SK-N-SH (cell line): ENCODE results near the gene PDE6D. TPM values are rescaled to one million over a fixed set of nuclear protein-coding genes. Genes with fewer than 3 reads are reported as not detected.

Experiments used
- CTCF ChIA-PET: fragments of 300-600, 350-600 bp; formaldehyde crosslinking; extraction: SDS; loops from one replicate; lab custom pipeline; 2021; lab: Yijun Ruan, JAX
- POLR2A ChIA-PET: fragments of 350-600 bp; sonication (Branson Sonifier 250); formaldehyde crosslinking; extraction: SDS; loops from one replicate; lab custom pipeline; 2020; ENCODE audit warnings: antibody characterized with exemption, inconsistent platforms; lab: Yijun Ruan, JAX
- DNase-seq: peaks from one replicate; pipeline ENCODE4 v3.0.0; 2012
- H2AFZ ChIP-seq: fragments of 200-600 bp; sonication (generic); 2 replicates; pipeline ENCODE4 v1.8.1; 2016; ENCODE audit warnings: antibody characterized with exemption, mild to moderate bottlenecking, low read depth
- H3F3A ChIP-seq: fragments of 200-600 bp; sonication (generic); replicated peaks from 2 replicates; pipeline ENCODE3; 2016; ENCODE audit warnings: antibody characterized with exemption, mild to moderate bottlenecking; ENCODE audit not compliant: insufficient read depth
- H3K27ac ChIP-seq, 2 experiments: fragments of 200-500 bp in 1 of 2; fragments of 200-600 bp in 1 of 2; sonication (Bioruptor generic) in 1 of 2; sonication (generic), shearing (Covaris generic) in 1 of 2; 2 replicates each; pipeline versions ENCODE4 v1.5.1 to v1.6.1; 2014 to 2016; ENCODE audit warnings: low read depth in 2 of 2, inconsistent platforms in 1 of 2, low read length in 1 of 2, mild to moderate bottlenecking in 1 of 2, mixed read lengths in 1 of 2
- H3K27me3 ChIP-seq: fragments of 200-600 bp; sonication (generic), shearing (Covaris generic); 2 replicates; pipeline ENCODE4 v1.6.1; 2016; ENCODE audit warnings: mixed run types; ENCODE audit not compliant: insufficient read depth
- H3K36me3 ChIP-seq, 2 experiments: fragments of 200-500 bp in 1 of 2; fragments of 200-600 bp in 1 of 2; sonication (Bioruptor generic) in 1 of 2; sonication (generic) in 1 of 2; replicated peaks in 1 of 2; 2 replicates each; pipeline versions ENCODE3 to v1.5.1; 2014 to 2016; ENCODE audit warnings: low read length in 1 of 2, mild to moderate bottlenecking in 1 of 2; ENCODE audit not compliant: insufficient read depth in 2 of 2, control insufficient read depth in 1 of 2
- H3K4me1 ChIP-seq, 2 experiments: fragments of 200-500 bp in 1 of 2; fragments of 200-600 bp in 1 of 2; sonication (Bioruptor generic) in 1 of 2; sonication (generic), shearing (Covaris generic) in 1 of 2; 2 replicates each; pipeline versions ENCODE4 v1.5.1 to v1.6.1; 2014 to 2016; ENCODE audit warnings: low read depth in 1 of 2, low read length in 1 of 2, mixed run types in 1 of 2; ENCODE audit not compliant: insufficient read depth in 2 of 2, control insufficient read depth in 1 of 2
- H3K4me2 ChIP-seq: fragments of 200-600 bp; sonication (generic), shearing (Covaris generic); 2 replicates; pipeline ENCODE4 v1.6.1; 2017; ENCODE audit warnings: mixed run types
- H3K4me3 ChIP-seq, 2 experiments: fragments of 200-500 bp in 1 of 2; fragments of 200-600 bp in 1 of 2; sonication (Bioruptor generic) in 1 of 2; sonication (generic), shearing (Covaris generic) in 1 of 2; 2 replicates each; pipeline versions ENCODE4 v1.5.1 to v1.8.1; 2014 to 2016; ENCODE audit warnings: low read depth in 2 of 2, inconsistent platforms in 1 of 2, low read length in 1 of 2, mild to moderate bottlenecking in 1 of 2, mixed read lengths in 1 of 2, moderate library complexity in 1 of 2
- H3K79me2 ChIP-seq: fragments of 200-600 bp; sonication (generic); 2 replicates; pipeline ENCODE4 v1.8.1; 2017; ENCODE audit warnings: mild to moderate bottlenecking; ENCODE audit not compliant: insufficient read depth
- H3K9ac ChIP-seq: fragments of 200-600 bp; sonication (generic); 2 replicates; pipeline ENCODE4 v1.6.1; 2017; ENCODE audit warnings: mixed run types
- H3K9me2 ChIP-seq: fragments of 200-600 bp; sonication (generic); 2 replicates; pipeline ENCODE4 v1.6.1; 2017; ENCODE audit warnings: mixed run types
- H3K9me3 ChIP-seq: fragments of 200-600 bp; sonication (generic); 2 replicates; pipeline ENCODE4 v1.6.1; 2017; ENCODE audit warnings: mixed run types, mild to moderate bottlenecking, moderate library complexity
- H4K20me1 ChIP-seq: fragments of 200-600 bp; sonication (generic); 2 replicates; pipeline ENCODE4 v1.6.1; 2017; ENCODE audit warnings: mild to moderate bottlenecking, mixed run types; ENCODE audit not compliant: insufficient read depth
- EZH2phosphoT487 ChIP-seq: fragments of 200-600 bp; sonication (generic); IDR thresholded peaks from 2 replicates; pipeline ENCODE4 v1.6.1; 2017; ENCODE audit warnings: low read depth, mixed run types, mild to moderate bottlenecking, antibody characterized with exemption, moderate library complexity, borderline replicate concordance
- FOXM1 ChIP-seq: IDR thresholded peaks from 2 replicates; pipeline ENCODE4 v1.4.0; 2012; ENCODE audit warnings: low read depth, mild to moderate bottlenecking
- GABPA ChIP-seq: IDR thresholded peaks from 2 replicates; pipeline ENCODE4 v1.4.0; 2012; ENCODE audit warnings: low read depth, mild to moderate bottlenecking
- GATA2 ChIP-seq: sonication (generic); formaldehyde crosslinking; IDR thresholded peaks from 2 replicates; pipeline ENCODE4 v1.5.0; 2020; ENCODE audit warnings: mild to moderate bottlenecking, missing genetic modification reagents
- IRF3 ChIP-seq: fragments of 150-350 bp; IDR thresholded peaks from 2 replicates; pipeline ENCODE4 v1.6.1; 2016; ENCODE audit warnings: mild to moderate bottlenecking, low read depth, low read length
- MXI1 ChIP-seq: IDR thresholded peaks from 2 replicates; pipeline ENCODE4 v1.6.1; 2012; ENCODE audit warnings: mild to moderate bottlenecking, low read depth, low read length, improper control_type of control experiment
- NFIC ChIP-seq: IDR thresholded peaks from 2 replicates; pipeline ENCODE4 v1.4.0; 2012; ENCODE audit warnings: borderline replicate concordance
- PBX3 ChIP-seq: IDR thresholded peaks from 2 replicates; pipeline ENCODE4; 2012
- POLR2AphosphoS5 ChIP-seq: IDR thresholded peaks from 2 replicates; pipeline ENCODE4 v1.6.1; 2012; ENCODE audit warnings: low read depth, low read length
- RAD21 ChIP-seq: IDR thresholded peaks from 2 replicates; pipeline ENCODE4 v1.6.1; 2012; ENCODE audit warnings: mild to moderate bottlenecking, low read length
- RCOR1 ChIP-seq: fragments of 150-350 bp; IDR thresholded peaks from 2 replicates; pipeline ENCODE4 v1.6.1; 2017; ENCODE audit warnings: antibody characterized with exemption, low read length
- REST ChIP-seq: IDR thresholded peaks from 2 replicates; pipeline ENCODE4 v1.6.1; 2012; ENCODE audit warnings: mild to moderate bottlenecking, low read depth, low read length, moderate library complexity
- RFX5 ChIP-seq: IDR thresholded peaks from 2 replicates; pipeline ENCODE4 v1.6.1; 2012; ENCODE audit warnings: mild to moderate bottlenecking, improper control_type of control experiment, low read length
- RXRA ChIP-seq: IDR thresholded peaks from 2 replicates; pipeline ENCODE4 v1.4.0; 2012; ENCODE audit warnings: low read depth, mild to moderate bottlenecking, borderline replicate concordance
- SIN3A ChIP-seq: IDR thresholded peaks from 2 replicates; pipeline ENCODE4 v1.6.1; 2012; ENCODE audit warnings: low read depth, mild to moderate bottlenecking, low read length, moderate library complexity, borderline replicate concordance
- SMC3 ChIP-seq: IDR thresholded peaks from 2 replicates; pipeline ENCODE4 v1.6.1; 2012; ENCODE audit warnings: low read depth, low read length, improper control_type of control experiment
- TCF12 ChIP-seq: IDR thresholded peaks from 2 replicates; pipeline ENCODE4 v1.4.0; 2012
- TEAD4 ChIP-seq: IDR thresholded peaks from 2 replicates; pipeline ENCODE4 v1.4.0; 2012; ENCODE audit warnings: mild to moderate bottlenecking, borderline replicate concordance; ENCODE audit not compliant: insufficient read depth
- USF1 ChIP-seq: IDR thresholded peaks from 2 replicates; pipeline ENCODE4 v1.4.0; 2012; ENCODE audit warnings: low read depth, borderline replicate concordance
- USF2 ChIP-seq: fragments of 150-350 bp; IDR thresholded peaks from 2 replicates; pipeline ENCODE4 v1.6.1; 2017; ENCODE audit warnings: antibody characterized with exemption, low read length, low read depth, borderline replicate concordance
- WGBS: methylation state at CpG from one replicate; pipeline ENCODE4 v1.1.6; 2017; ENCODE audit warnings: low lambda C conversion rate; 5-methylcytosine and 5-hydroxymethylcytosine counted together
- polyA plus RNA-seq, 3 experiments: library from polyadenylated mRNA; depleted of rRNA; stranded (reverse); fragments of >200 nt; gene quantifications; 2 replicates each; pipeline ENCODE4 v1.2.3, GENCODE V29; 2012

PDE6D gene
- polyA plus RNA-seq, 1 of the 3 experiments (the other 2 are of a cell fraction): 33.9 TPM

- DNase-seq: no peak
- Histone ChIP-seq H3K4me2 (no peak overlapping the region), H3K79me2 (no peaks in the 10 kb centered on the region), H3K9ac (no peak overlapping the region), H3K9me2 (no peaks in the 10 kb centered on the region), H3K4me1 (no peaks in the 10 kb centered on the region), H3K9me3 (no peaks in the 10 kb centered on the region), H3F3A (no peaks in the 10 kb centered on the region), H4K20me1 (no peaks in the 10 kb centered on the region), H2AFZ (no peak overlapping the region), H3K27me3 (no peaks in the 10 kb centered on the region), H3K36me3 (peaks cover 3 to 14% of the 10 kb centered on the region in 2 experiments), H3K27ac (no peak overlapping the region), H3K4me3 (no peak overlapping the region)
- ChIA-PET CTCF (interaction anchor here (0.6 to 3.5 kb wide), 3 partner anchors 23 to 63 kb away, joined by 3 to 29 read pairs (median 4); no protein-coding TSS in a partner anchor), POLR2A (no interaction called here)
- 95% methylated on average over 7 of the region's 7 CpGs for WGBS
- TF ChIP-seq TEAD4 (no peak), IRF3 (no peak), SIN3A (no peak), USF2 (no peak), EZH2phosphoT487 (no peak), RXRA (no peak), NFIC (no peak), RAD21 (no peak), TCF12 (no peak), PBX3 (no peak), RFX5 (no peak), MXI1 (no peak), REST (no peak), SMC3 (no peak), RCOR1 (no peak), FOXM1 (no peak), GATA2 (CRISPR knock-in tag) (no peak), GABPA (no peak), USF1 (no peak), POLR2AphosphoS5 (no peak)
These were observed 43.3 kb downstream of the PDE6D start for GRCh38 chr2:231737761-231738160.
